PFSK-1 (cell line): Measurements from ENCODE around the gene IGFLR1.

Experiments
- FOXP2 ChIP-seq: optimal IDR thresholded peaks from 2 replicates; pipeline ENCODE3; 2011; ENCODE audit warnings: borderline replicate concordance, control low read depth, inconsistent platforms; ENCODE audit not compliant: insufficient read depth; ENCODE audit errors: extremely low read length, extremely low read depth
- POLR2AphosphoS5 ChIP-seq: IDR thresholded peaks from 2 replicates; pipeline ENCODE4 v1.6.1; 2012; ENCODE audit warnings: low read depth, mild to moderate bottlenecking, control low read depth, low read length, moderate library complexity
- REST ChIP-seq, 2 experiments: IDR thresholded peaks; 2 replicates each; pipeline versions ENCODE4 v1.6.1 to v1.8.0; 2011 to 2012; ENCODE audit warnings: low read depth in 2 of 2, low read length in 2 of 2, control low read depth in 1 of 2, inconsistent platforms in 1 of 2, mild to moderate bottlenecking in 1 of 2, moderate library complexity in 1 of 2; ENCODE audit not compliant: insufficient read depth in 1 of 2
- SIN3A ChIP-seq: IDR thresholded peaks from 2 replicates; pipeline ENCODE4 v1.6.1; 2012; ENCODE audit warnings: mild to moderate bottlenecking, low read length, moderate library complexity, borderline replicate concordance; ENCODE audit not compliant: insufficient read depth
- TAF1 ChIP-seq: IDR thresholded peaks from 2 replicates; pipeline ENCODE4 v1.6.1; 2012; ENCODE audit warnings: low read length, control low read depth, borderline replicate concordance; ENCODE audit not compliant: insufficient read depth

The IGFLR1 gene

DNA sequence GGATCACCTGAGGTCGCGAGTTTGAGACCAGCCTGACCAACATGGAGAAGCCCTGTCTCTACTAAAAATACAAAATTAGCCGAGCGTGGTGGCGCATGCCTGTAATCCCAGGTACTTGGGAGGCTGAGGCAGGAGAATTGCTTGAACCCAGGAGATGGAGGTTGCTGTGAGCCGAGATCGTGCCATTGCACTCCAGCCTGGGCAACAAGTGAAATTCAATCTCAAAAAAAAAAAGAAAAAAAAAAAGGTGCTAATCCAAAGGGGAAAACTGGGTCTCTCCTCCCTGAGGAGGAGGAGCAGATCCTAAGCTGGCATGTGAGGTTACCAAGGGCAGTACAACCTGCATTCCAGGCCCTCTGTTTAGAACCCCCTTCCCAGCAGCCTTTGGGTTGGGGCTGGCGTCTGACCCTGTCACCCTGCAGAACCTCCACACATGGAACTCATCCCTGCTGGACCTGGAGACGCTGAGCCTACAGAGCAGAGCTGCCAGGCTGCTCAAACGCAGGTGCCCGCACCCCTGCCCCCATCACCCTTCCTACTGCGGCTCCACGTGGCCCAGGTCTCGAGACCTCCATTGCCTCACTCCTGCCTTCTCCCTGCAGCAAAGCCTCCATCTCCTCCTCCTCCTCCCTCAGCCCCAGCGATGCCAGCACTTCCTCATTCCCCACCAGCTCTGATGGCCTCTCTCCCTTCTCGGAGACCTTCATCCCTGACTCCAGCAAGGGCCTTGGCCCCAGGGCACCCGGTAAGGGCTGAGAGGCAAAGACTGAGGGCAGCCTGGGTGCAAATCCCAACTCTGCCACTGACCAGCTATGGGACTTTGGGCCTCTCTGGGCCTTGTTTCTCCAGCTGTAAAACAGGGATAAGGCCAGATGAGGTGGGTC lies 22.4 kb upstream of the IGFLR1 start:
- no peak for TF ChIP-seq FOXP2
- no peak for TF ChIP-seq POLR2AphosphoS5
- TF ChIP-seq REST (IDR thresholded peaks at IDR 0.05; ENCODE audit: insufficient read depth in 1 of 2, low read depth in 2 of 2, low read length in 2 of 2): no peak
- TF ChIP-seq SIN3A: no peak
- no peak for TF ChIP-seq TAF1

DNA sequence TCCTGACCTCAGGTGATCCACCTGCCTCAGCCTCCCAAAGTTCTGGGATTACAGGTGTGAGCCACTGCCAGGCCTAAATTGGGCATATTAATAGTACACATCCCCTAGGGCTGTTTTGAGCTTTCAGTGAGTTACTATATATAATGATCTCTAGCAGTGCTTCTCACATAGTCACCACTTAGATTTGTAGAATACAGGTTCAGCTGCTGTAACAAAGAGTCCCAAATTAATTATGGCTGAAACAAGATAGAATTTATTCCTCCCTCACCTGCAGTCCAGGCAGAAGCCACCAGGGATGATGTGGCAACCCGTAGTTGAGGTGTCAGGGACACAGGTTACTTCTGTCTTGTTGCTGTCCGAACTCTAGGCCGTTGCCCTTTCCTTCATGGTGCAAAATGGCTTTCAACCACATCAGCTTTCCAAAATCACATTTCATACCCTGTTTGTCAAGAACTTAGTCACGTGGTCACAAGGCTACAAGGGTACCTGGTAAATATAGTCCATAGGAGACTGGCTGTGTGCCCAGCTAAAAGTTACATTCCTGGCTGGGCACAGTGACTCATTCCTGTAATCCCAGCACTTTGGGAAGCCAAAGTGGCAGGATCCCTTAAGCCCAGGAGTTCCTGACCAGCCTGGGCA lies 18.6 kb upstream of the IGFLR1 start:
- no peak for TF ChIP-seq TAF1
- TF ChIP-seq REST (IDR thresholded peaks at IDR 0.05; ENCODE audit: insufficient read depth in 1 of 2, low read depth in 2 of 2, low read length in 2 of 2): no peak
- TF ChIP-seq SIN3A: no peak
- TF ChIP-seq FOXP2: no peak
- no peak for TF ChIP-seq POLR2AphosphoS5

DNA sequence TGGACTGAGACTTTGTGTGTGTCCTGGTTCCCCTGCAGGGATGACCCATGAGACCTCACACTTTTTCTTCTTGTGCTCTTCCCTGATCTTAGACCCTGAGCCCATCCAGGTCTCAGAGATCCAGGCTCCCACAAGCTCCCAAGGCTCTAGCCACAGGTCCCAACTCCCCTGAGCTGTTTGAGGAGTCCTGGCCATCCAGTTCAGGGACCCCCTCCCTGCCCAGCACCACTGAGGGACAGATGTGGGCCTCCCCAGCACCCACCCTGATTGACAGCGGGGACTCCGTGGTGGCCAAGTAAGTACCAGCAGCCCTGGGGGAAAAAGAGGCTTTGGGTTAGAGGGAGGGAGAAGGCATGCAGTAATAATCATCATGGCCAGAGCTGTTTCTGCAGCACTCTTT lies 17.4 kb upstream of the IGFLR1 start:
- TF ChIP-seq POLR2AphosphoS5: no peak
- TF ChIP-seq FOXP2: no peak
- TF ChIP-seq REST (IDR thresholded peaks at IDR 0.05; ENCODE audit: insufficient read depth in 1 of 2, low read depth in 2 of 2, low read length in 2 of 2): no peak
- TF ChIP-seq SIN3A: no peak
- no peak for TF ChIP-seq TAF1

DNA sequence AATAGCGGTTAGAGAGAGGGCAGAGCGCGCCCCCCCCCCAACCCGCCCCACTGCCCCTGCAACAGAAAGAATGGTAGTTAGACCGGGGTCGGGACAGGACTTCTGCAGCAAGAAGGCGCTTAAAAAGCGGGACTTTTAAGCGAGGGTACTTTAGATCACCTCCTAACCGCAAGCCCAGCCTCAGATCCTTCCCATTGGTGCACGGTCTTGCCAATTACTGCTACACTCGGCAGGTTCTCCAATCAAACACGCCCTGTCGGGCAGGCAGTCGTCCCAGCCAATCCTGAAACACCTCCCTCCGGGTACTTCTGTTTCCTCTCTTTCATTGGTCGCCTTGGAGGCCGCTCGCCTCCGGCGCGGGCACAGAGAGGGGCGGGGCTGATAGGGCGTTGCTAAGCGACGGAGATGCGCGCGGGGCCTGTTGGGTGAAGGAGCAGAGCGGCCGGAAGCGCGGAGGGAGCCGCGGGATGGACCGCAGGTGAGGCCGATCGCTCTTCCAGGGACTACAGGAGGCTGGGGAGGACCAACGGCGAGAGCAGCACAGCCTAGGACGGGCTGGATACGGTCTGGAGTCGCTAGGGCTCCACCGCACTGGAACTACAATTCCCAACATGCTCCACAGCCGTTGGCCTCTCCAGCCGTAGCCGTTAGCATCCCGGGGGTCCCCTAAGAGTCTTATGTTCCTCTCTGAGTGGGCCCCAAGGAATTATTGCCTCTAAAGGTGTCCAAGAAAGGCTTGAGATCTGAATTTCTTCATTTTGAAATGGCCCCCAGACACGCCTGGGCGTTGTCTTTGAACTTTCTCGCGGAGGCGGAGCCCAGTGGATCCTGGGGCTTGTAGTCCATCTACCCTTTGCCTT lies 15.7 kb upstream of the IGFLR1 start, which contains the start of gene PROSER3:
Gene PROSER3 (plus strand): TSS at position 428 of the 860 bp plus-strand sequence. CDS start 40 bp downstream, at position 468.
- TF ChIP-seq REST (IDR thresholded peaks at IDR 0.05; ENCODE audit: insufficient read depth in 1 of 2, low read depth in 2 of 2, low read length in 2 of 2) (0 out of 4 replicates have a peak, but pooled peaks of 1 of the 2 experiments have one; percentile 1), SIN3A (no peak), TAF1 (peak; percentile 79; the same call in 1 of the 2 replicates), FOXP2 (peak; percentile 42), POLR2AphosphoS5 (peak; percentile 79)
